Left ventricle myocardium inferior (tissue), 1 donor: ENCODE results near the gene HOTAIR. TPM values are rescaled to one million over a fixed set of nuclear protein-coding genes. Genes with fewer than 3 reads are reported as not detected.

Experiments
- DNase-seq: peaks from one replicate; pipeline ENCODE4 v3.0.0-alpha.2; 2020
- H3K27ac ChIP-seq: fragments of 200-600 bp; replicated peaks from 2 replicates; pipeline ENCODE4 v1.8.0; 2021
- H3K27me3 ChIP-seq: fragments of 200-600 bp; 2 replicates; pipeline ENCODE4 v1.8.0; 2021; ENCODE audit warnings: low read depth
- H3K36me3 ChIP-seq: fragments of 200-600 bp; 2 replicates; pipeline ENCODE4 v1.8.0; 2021
- H3K4me1 ChIP-seq: fragments of 200-600 bp; 2 replicates; pipeline ENCODE4 v1.8.0; 2021
- H3K4me3 ChIP-seq: fragments of 200-600 bp; 2 replicates; pipeline ENCODE4 v1.8.0; 2021; ENCODE audit warnings: mild to moderate bottlenecking, moderate library complexity
- H3K9me3 ChIP-seq: fragments of 200-600 bp; replicated peaks from 2 replicates; pipeline ENCODE4 v1.8.0; 2021
- CTCF ChIP-seq: fragments of 200-600 bp; IDR thresholded peaks from 2 replicates; pipeline ENCODE4 v1.8.0; 2021; ENCODE audit warnings: antibody characterized with exemption, mild to moderate bottlenecking, borderline replicate concordance
- intact Hi-C: fragments of 100-400 bp; cut with micrococcal nuclease; formaldehyde crosslinking; loops from one replicate; pipeline ENCODE4 v1.11.0; 2022
- total RNA-seq: library from RNA; stranded (reverse); fragmentation: NEBNext Ultra II Directional; extraction: Animal tissue kit (Norgen Biotek cat#: 25700); gene quantifications from one replicate; pipeline ENCODE4 v1.2.1, GENCODE V29; 2021
- donor health status: DM: no; HTN: yes; CAD: no; lungs with severe emphysema.

Gene HOTAIR
- total RNA-seq, 1 donor from 2014 or later, result not detected

- Histone ChIP-seq H3K9me3 (no peaks in the 10 kb centered on the region), H3K36me3 (no peaks in the 10 kb centered on the region), H3K27ac (no peak overlapping the region), H3K4me1 (peaks cover 8% of the 10 kb centered on the region), H3K27me3 (peaks cover 100% of the 10 kb centered on the region), H3K4me3 (no peak overlapping the region)
- DNase-seq, result no peak
- TF ChIP-seq CTCF, result no peak
- intact Hi-C loops, result no loop called here
These were observed 15.4 kb downstream of the HOTAIR start for GRCh38 chr12:53959314-53959713.

- TF ChIP-seq CTCF, result no peak
- H3K27me3 ChIP-seq, result peaks cover 100% of the 10 kb centered on the region
- no peak overlapping the region for H3K27ac ChIP-seq
- no peaks in the 10 kb centered on the region for H3K9me3 ChIP-seq
- H3K4me1 ChIP-seq, result peaks cover 10% of the 10 kb centered on the region
- H3K4me3 ChIP-seq, result no peak overlapping the region
- intact Hi-C loops, result no loop called here
- no peaks in the 10 kb centered on the region for H3K36me3 ChIP-seq
- no peak for DNase-seq
These were observed 16.6 kb downstream of the HOTAIR start for GRCh38 chr12:53958128-53958527.

- Histone ChIP-seq H3K27ac (no peak overlapping the region), H3K4me3 (no peak overlapping the region), H3K4me1 (peaks cover 13% of the 10 kb centered on the region), H3K27me3 (peaks cover 100% of the 10 kb centered on the region), H3K9me3 (no peaks in the 10 kb centered on the region), H3K36me3 (no peaks in the 10 kb centered on the region)
- TF ChIP-seq CTCF, result no peak
- intact Hi-C loops, result no loop called here
- no peak for DNase-seq
These were observed 17.7 kb downstream of the HOTAIR start for GRCh38 chr12:53956914-53957536.

- H3K9me3 ChIP-seq, result no peaks in the 10 kb centered on the region
- TF ChIP-seq CTCF, result no peak
- H3K4me3 ChIP-seq, result no peak overlapping the region
- no peak for DNase-seq
- intact Hi-C loops, result no loop called here
- no peaks in the 10 kb centered on the region for H3K36me3 ChIP-seq
- H3K4me1 ChIP-seq, result peaks cover 15% of the 10 kb centered on the region
- peaks cover 100% of the 10 kb centered on the region for H3K27me3 ChIP-seq
- H3K27ac ChIP-seq, result no peak overlapping the region
These were observed 18.4 kb downstream of the HOTAIR start for GRCh38 chr12:53956251-53956887.

GRCh38 chr12:53955776-53956250, 18.9 kb downstream of the HOTAIR start:
- intact Hi-C loops, result no loop called here
- no peak for DNase-seq
- no peaks in the 10 kb centered on the region for H3K36me3 ChIP-seq
- peaks cover 100% of the 10 kb centered on the region for H3K27me3 ChIP-seq
- H3K27ac ChIP-seq, result no peak overlapping the region
- no peaks in the 10 kb centered on the region for H3K9me3 ChIP-seq
- TF ChIP-seq CTCF, result no peak
- no peak overlapping the region for H3K4me3 ChIP-seq
- peaks cover 15% of the 10 kb centered on the region for H3K4me1 ChIP-seq
